Measurements from ENCODE around the gene WDR27. TPM values are rescaled to one million over a fixed set of nuclear protein-coding genes. Genes with fewer than 3 reads are reported as not detected.
"Not testable (repeated sequence)": the region's sequence is repeated elsewhere in the genome, so short reads cannot be mapped to it uniquely, and the experiment has no call there.

WDR27 gene
- total RNA-seq, 1 donor from 2014 or later, result 8.6 TPM

- intact Hi-C loops (cut with micrococcal nuclease), result no loop called here
- no peak for ATAC-seq
- no peak for DNase-seq
Measured at GRCh38 chr6:169439710-169440109, 262.1 kb downstream of the WDR27 start.

GRCh38 chr6:169434554-169434953, 267.3 kb downstream of the WDR27 start:
- DNase-seq; intact Hi-C loops (cut with micrococcal nuclease); ATAC-seq: not testable (repeated sequence)

DNA sequence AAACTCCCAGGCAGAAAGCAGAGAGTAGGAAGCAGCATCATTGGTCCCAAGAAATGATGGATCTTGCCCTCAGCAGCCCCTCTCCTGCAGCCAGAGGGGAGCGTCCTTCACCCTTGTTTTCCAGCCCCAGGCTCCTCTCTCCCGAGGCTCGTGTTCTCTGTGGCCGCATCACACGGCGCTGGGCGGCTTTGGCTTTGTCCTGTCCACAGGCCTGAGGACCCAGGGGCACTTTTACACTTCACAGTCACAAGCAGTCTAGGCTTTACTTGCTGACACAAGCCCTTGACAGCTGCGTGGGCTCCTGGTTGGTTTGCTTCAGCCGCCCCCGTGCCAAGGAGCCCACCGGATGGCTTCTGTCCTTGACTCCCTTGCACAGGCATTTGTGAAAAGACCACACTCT, 272.8 kb downstream of the WDR27 start:
- intact Hi-C loops (cut with micrococcal nuclease), result no loop called here
- DNase-seq (no peak), ATAC-seq (no peak)

DNA sequence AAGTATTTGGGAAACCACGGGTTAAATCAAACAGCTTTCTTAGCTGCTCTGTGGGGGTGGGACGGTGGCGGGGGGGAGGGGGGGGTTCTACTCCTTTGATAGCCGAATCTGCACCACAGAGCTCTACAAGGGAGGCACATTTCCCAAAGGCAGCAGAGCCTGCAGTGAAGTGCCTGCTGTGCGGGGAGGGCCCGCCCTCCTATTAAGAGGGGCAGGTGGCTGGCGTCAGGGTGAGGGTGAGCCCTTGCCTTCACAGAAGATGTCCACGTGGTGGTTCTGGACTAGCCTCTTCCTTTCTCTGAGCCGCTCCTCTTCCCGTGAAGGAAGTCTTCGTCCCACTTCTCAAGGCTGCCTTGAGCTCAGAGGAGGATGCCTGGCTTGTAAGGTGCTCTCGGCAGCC, 273.3 kb downstream of the WDR27 start:
- intact Hi-C loops (cut with micrococcal nuclease), result no loop called here
- ATAC-seq (peak; percentile 76), DNase-seq (peak; percentile 38)

DNA sequence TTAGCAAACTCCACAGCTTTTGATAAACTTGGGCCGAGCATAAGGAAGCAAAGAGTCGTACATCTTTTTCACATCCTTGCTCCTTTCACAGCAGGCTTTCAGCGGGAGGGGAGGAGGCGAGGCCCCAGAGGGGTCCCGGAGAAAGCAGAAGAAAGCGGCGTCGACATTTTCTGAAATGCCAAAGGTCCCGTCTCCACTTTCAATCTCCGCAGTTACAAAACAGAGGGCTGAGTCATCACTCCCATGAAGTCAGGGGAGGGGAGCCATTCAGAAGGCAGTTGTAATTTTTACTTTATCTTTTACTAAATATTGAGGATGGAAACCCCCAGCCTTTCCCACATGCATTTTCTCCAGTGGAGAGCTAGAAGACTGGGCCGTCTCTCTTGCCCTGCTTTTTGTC, 274.0 kb downstream of the WDR27 start:
- DNase-seq, result peak; percentile 41
- ATAC-seq, result peak; percentile 88
- intact Hi-C loops (cut with micrococcal nuclease), result no loop called here

GRCh38 chr6:169426611-169427010, 275.2 kb downstream of the WDR27 start:
- no peak for DNase-seq
- intact Hi-C loops (cut with micrococcal nuclease), result no loop called here
- no peak for ATAC-seq

- DNase-seq, result no peak
- intact Hi-C loops (cut with micrococcal nuclease), result no loop called here
- no peak for ATAC-seq
Measured at GRCh38 chr6:169425628-169426370, 276.0 kb downstream of the WDR27 start.

DNA sequence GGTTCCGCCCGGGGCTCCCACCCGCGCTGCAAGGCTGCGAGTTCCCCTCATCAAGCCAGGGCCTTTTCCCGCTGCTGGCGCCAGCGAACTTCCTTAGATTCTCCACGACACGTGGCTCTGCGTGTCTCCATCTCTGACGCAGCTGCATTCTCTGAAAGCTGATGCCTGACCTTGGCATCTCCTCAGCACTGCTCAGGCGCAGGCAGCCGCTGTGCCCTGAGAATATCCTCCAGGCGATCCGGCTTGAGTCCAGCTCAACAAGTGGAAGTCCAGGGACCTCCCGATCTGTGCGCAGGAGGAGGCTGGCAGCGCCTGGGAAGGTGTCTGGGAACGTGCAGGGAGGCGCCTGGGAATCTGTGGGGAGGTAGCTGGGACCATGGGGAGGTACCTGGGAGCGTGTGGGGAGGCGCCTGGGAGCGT, 277.0 kb downstream of the WDR27 start:
- DNase-seq (no peak), ATAC-seq (no peak)
- intact Hi-C loops (cut with micrococcal nuclease), result no loop called here

DNA sequence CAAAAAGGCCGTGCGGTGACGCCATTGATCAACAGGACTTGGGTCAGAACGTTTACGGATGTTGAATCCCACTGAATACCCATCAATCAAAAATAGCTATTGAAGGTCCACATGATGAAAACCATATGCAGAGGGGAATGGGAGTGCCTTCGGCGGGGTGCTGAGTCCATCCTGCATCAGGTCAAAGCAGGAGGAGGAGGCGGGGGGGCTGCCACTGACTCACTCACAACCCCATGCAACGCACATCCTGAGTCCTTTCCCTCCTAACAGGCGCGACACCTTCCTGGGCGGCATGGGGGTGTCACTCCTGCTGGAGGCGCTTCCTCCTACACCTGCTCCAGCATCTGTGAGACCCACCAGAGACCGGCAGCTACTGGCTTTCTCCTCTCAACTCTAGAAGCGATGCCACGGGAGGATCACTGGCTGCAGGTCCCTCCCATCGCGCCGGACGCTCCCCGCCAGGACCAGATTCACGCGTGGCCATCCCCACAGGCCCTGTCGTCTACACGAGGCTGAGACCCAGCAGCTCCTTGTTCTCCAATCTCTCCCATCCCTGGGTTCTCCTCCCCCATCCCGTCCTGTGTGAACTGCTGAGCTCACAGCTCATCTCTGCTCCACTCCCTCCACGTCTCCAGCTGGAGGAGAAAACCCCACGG, 277.6 kb downstream of the WDR27 start:
- ATAC-seq (no peak), DNase-seq (no peak)
- intact Hi-C loops (cut with micrococcal nuclease), result no loop called here

GRCh38 chr6:169421586-169422264, 280.1 kb downstream of the WDR27 start:
- no peak for ATAC-seq
- no peak for DNase-seq
- intact Hi-C loops (cut with micrococcal nuclease), result no loop called here

- DNase-seq (no peak), ATAC-seq (no peak)
- intact Hi-C loops (cut with micrococcal nuclease), result no loop called here
Measured at GRCh38 chr6:169420912-169421543, 280.8 kb downstream of the WDR27 start.

- intact Hi-C loops (cut with micrococcal nuclease), result no loop called here
- no peak for ATAC-seq
- no peak for DNase-seq
Measured at GRCh38 chr6:169417101-169417500, 284.7 kb downstream of the WDR27 start.

DNA sequence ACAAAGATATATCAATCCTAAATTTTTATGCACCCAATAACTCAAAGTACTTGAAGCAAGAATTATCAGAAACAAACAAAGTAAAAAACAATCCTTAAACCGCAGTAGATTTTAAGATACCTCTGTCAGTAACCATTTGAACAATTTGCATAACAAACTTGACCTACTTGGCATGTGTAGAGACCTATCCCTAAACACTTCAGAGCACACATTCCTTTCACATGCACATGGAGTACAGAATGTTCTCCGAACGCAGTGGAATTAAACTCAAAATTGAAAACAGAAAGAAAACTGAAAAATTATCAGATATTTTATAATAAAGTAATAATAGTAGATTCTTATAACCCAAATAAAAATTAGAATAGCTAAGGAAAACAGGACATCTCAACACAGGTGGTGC, 285.6 kb downstream of the WDR27 start:
- ATAC-seq (no peak), DNase-seq (no peak)

DNA sequence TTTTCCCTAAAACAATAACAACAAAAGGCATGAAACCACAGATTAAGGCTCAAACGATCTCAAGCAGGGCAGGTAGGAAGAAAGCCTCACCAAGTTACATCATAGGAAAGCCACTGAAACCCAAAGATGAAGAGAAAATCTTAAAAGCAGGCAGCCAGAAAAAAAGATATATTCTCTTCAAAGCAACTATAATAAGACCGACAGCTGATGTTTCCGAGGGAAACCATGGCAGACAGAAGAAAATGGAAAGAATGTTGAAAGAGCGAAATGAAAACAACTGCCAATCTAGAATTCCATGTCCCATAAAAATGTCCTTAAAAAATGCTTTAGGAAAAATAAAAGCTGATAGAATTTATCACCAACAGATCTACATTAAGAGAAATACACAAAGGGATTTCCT, 286.6 kb downstream of the WDR27 start:
- DNase-seq (no peak), ATAC-seq (no peak)
- intact Hi-C loops (cut with micrococcal nuclease), result no loop called here

More for the DNA sequence above, 285.6 kb downstream of the WDR27 start:
- intact Hi-C loops (cut with micrococcal nuclease), result no loop called here

- ATAC-seq (no peak), DNase-seq (no peak)
- intact Hi-C loops (cut with micrococcal nuclease), result no loop called here
Measured at GRCh38 chr6:169411722-169412121, 290.1 kb downstream of the WDR27 start.

GRCh38 chr6:169411296-169411695, 290.5 kb downstream of the WDR27 start:
- DNase-seq (no peak), ATAC-seq (no peak)
- intact Hi-C loops (cut with micrococcal nuclease), result no loop called here

DNA sequence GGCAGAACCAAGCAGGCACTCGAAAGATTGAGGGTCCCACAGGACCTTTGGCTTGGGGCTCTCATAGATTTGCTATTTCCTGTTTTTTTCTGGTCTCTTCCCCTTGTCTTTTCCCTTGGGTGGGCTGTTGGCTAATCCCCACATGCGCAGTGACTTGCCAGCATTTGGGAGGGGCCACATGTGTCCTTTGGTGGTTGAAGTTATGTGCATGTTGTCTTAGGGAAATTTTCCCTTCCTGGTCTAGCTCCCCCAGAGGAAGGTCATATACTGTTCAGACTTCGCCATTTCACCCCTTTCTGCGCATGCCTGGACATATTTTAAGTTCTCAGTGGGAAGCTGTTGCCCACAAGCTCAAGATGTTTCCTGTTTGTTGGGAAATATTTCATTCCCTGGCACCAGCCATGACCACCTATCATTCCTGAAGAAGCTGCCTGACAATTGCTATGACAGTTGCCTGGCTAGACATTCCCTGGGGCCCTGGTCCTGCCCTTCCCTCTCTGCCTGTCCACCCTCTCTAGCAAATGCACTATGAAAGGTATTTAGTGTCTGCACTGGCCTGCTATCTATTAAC, 292.0 kb downstream of the WDR27 start:
- DNase-seq, result no peak
- intact Hi-C loops (cut with micrococcal nuclease), result no loop called here
- no peak for ATAC-seq

GRCh38 chr6:169407325-169407724, 294.5 kb downstream of the WDR27 start:
- DNase-seq (no peak), ATAC-seq (no peak)
- intact Hi-C loops (cut with micrococcal nuclease), result no loop called here

Data from left ventricle myocardium superior (tissue), 1 donor.